Body of pancreas (tissue), 4 donors: ENCODE measurements around the gene SUDS3.

Source experiments
- CTCF ChIP-seq, 7 experiments: fragments of 450-650 bp in 4 of 7; fragments of 200-600 bp in 3 of 7; sonication (generic) in 3 of 7; IDR thresholded peaks; one replicate each; pipeline ENCODE4 v1.5.1; 2016 to 2019; ENCODE audit warnings: antibody characterized with exemption in 7 of 7
- POLR2A ChIP-seq, 3 donors: fragments of 450-650 bp; IDR thresholded peaks; one replicate each; pipeline ENCODE4 v1.6.1; 2016; ENCODE audit warnings: antibody characterized with exemption in 3 of 3, mild to moderate bottlenecking in 2 of 3

GRCh38 chr12:118374909-118375308 is 1.4 kb upstream of the SUDS3 start:
- TF ChIP-seq CTCF (IDR thresholded peaks at IDR 0.05), result no peak
- no peak for TF ChIP-seq POLR2A (IDR thresholded peaks at IDR 0.05)
